Parathyroid adenoma (tissue), 2 donors: ENCODE data around the gene VEPH1.

Source experiments
- H2AFZ ChIP-seq: fragments of 300-600 bp; sonication (generic); one replicate; pipeline ENCODE4 v1.7.0; 2017; ENCODE audit warnings: antibody characterized with exemption, mild to moderate bottlenecking
- H3K27ac ChIP-seq: fragments of 300-600 bp; sonication (generic); one replicate; pipeline ENCODE4 v1.7.0; 2017
- H3K27me3 ChIP-seq: fragments of 300-600 bp; sonication (generic); one replicate; pipeline ENCODE4 v1.7.0; 2017; ENCODE audit warnings: low read length; ENCODE audit not compliant: control insufficient read depth, insufficient read depth
- H3K36me3 ChIP-seq: fragments of 300-600 bp; sonication (generic); one replicate; pipeline ENCODE4 v1.7.0; 2017; ENCODE audit warnings: low read length; ENCODE audit not compliant: control insufficient read depth, insufficient read depth
- H3K4me1 ChIP-seq: fragments of 300-600 bp; sonication (generic); one replicate; pipeline ENCODE4 v1.7.0; 2017; ENCODE audit warnings: control low read depth
- H3K4me2 ChIP-seq: fragments of 300-600 bp; sonication (generic); one replicate; pipeline ENCODE4 v1.7.0; 2017; ENCODE audit warnings: low read length
- H3K4me3 ChIP-seq: fragments of 300-600 bp; sonication (generic); one replicate; pipeline ENCODE4 v1.7.0; 2017; ENCODE audit warnings: low read depth, low read length
- H3K79me2 ChIP-seq: fragments of 300-600 bp; sonication (generic); one replicate; pipeline ENCODE4 v1.7.0; 2017; ENCODE audit warnings: control low read depth
- H3K9ac ChIP-seq: fragments of 300-600 bp; sonication (generic); one replicate; pipeline ENCODE4 v1.7.0; 2017; ENCODE audit warnings: mild to moderate bottlenecking
- H3K9me3 ChIP-seq: fragments of 300-600 bp; sonication (generic); one replicate; pipeline ENCODE4 v1.7.0; 2017; ENCODE audit warnings: low read length; ENCODE audit not compliant: control insufficient read depth
- TF ChIP-seq, protein P1 (sequence below): fragments of 300-600 bp; sonication (generic); IDR thresholded peaks from one replicate; pipeline ENCODE4 v1.7.0; 2017; ENCODE audit warnings: antibody characterized with exemption, mild to moderate bottlenecking
- donor health status: primary hyperparathyroidism.

The VEPH1 gene

DNA sequence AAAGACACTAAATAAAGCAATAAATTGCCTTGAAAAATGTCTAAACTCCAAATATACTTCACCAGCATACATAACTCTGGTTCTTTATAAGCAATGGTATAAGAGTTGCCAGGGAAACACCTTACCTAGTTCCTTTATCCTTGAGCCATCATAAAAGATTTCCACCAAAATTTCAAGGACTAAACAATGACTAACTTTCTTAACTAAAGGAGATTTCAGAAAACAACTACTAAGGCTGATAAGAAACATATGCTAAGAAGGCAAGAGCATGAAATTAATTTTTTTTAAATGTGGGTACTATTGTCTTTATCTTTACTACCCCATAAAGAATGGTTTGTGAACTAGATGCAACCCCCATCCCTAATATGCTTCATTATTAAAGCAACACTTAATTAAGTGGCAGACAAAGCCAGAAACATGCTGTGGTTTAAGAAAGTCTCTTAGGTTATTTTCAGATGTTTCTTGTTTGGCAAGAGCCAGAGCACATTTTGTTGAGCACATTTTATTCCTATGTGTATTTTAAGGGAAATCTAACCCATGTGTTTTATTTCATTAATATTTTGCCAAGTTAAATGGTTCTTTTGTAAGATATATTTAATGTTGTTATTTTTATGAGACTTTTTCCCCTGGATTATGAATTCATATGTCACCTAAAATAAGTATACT is 17.4 kb upstream of the VEPH1 start:
- Histone ChIP-seq H3K9ac (no peak overlapping the region), H3K36me3 (no peaks in the 10 kb centered on the region), H3K4me2 (no peak overlapping the region), H3K27me3 (no peaks in the 10 kb centered on the region), H3K9me3 (no peaks in the 10 kb centered on the region), H3K79me2 (no peaks in the 10 kb centered on the region), H3K4me1 (no peaks in the 10 kb centered on the region), H3K4me3 (no peak overlapping the region), H2AFZ (no peak overlapping the region), H3K27ac (no peak overlapping the region)
- TF ChIP-seq, protein P1, sequence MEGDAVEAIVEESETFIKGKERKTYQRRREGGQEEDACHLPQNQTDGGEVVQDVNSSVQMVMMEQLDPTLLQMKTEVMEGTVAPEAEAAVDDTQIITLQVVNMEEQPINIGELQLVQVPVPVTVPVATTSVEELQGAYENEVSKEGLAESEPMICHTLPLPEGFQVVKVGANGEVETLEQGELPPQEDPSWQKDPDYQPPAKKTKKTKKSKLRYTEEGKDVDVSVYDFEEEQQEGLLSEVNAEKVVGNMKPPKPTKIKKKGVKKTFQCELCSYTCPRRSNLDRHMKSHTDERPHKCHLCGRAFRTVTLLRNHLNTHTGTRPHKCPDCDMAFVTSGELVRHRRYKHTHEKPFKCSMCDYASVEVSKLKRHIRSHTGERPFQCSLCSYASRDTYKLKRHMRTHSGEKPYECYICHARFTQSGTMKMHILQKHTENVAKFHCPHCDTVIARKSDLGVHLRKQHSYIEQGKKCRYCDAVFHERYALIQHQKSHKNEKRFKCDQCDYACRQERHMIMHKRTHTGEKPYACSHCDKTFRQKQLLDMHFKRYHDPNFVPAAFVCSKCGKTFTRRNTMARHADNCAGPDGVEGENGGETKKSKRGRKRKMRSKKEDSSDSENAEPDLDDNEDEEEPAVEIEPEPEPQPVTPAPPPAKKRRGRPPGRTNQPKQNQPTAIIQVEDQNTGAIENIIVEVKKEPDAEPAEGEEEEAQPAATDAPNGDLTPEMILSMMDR, result no peak

DNA sequence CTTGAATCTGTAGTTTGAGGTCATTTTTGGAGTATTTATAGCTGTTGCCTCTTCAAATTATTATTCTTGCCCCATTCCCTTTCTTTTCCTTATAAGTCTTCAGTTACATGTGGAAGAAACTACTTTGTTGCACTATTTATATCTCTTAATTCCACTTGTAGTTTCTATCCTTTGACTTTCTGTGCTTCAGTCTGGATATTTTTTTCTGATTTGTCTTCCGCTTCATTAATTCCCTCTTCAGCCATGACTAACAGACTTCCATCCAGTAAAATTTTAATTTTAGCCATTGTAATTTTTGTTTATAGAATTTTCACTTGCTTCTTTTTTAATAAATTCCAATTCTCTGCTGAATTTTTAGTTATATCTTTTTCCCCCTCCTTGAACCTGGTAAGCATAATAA is 15.7 kb upstream of the VEPH1 start:
- H3K4me2 ChIP-seq, result no peak overlapping the region
- H3K27me3 ChIP-seq, result no peaks in the 10 kb centered on the region
- no peaks in the 10 kb centered on the region for H3K36me3 ChIP-seq
- no peaks in the 10 kb centered on the region for H3K4me1 ChIP-seq
- no peak overlapping the region for H3K27ac ChIP-seq
- no peak overlapping the region for H3K4me3 ChIP-seq
- H3K9me3 ChIP-seq, result no peaks in the 10 kb centered on the region
- no peak overlapping the region for H2AFZ ChIP-seq
- no peaks in the 10 kb centered on the region for H3K79me2 ChIP-seq
- TF ChIP-seq, protein P1, result no peak
- H3K9ac ChIP-seq, result no peak overlapping the region

DNA sequence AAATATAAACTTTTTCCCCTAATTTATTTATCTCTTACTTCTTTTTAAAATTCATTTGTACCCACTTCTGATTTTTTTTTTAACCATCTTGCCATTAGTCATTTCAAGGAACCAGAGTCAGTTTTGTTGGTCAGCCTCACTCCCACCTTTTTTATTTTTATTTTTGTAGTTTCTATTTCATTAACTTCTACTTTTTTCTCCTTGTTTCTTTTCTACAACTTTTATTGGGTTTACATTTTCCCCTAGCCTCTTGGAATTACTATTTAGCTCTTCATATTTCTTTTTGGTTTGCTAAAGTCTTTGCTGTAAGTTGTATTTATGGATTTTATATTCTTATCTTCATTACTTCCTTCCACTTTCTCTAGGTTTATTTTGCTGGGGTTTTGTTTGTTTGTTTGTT is 13.7 kb upstream of the VEPH1 start:
- Histone ChIP-seq H3K4me3 (no peak overlapping the region), H3K27me3 (no peaks in the 10 kb centered on the region), H3K36me3 (no peaks in the 10 kb centered on the region), H3K4me1 (no peaks in the 10 kb centered on the region), H3K27ac (no peak overlapping the region), H2AFZ (no peak overlapping the region), H3K9ac (no peak overlapping the region), H3K79me2 (no peaks in the 10 kb centered on the region), H3K9me3 (no peaks in the 10 kb centered on the region), H3K4me2 (no peak overlapping the region)
- TF ChIP-seq, protein P1, result no peak

DNA sequence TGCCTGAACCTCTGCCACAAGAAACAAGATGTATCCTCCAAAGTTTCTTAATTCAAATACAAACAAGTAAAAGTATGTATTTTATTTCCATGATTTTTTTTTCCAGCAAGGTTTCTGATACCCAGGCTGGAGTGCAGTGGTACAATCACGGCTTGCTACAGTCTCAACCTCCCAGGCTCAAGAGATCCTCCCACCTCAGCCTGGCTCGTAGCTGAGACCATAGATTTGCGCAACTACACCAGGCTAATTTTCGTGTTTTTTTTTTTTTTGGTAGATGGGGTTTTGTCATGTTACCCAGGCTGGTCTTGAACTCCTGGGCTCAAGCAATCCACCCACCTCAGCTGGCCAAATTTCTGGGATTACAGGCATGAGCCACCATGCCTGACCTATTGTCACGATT is 12.2 kb upstream of the VEPH1 start:
- H3K27ac ChIP-seq, result no peak overlapping the region
- H3K4me3 ChIP-seq, result no peak overlapping the region
- no peaks in the 10 kb centered on the region for H3K79me2 ChIP-seq
- no peaks in the 10 kb centered on the region for H3K4me1 ChIP-seq
- H3K9me3 ChIP-seq, result no peaks in the 10 kb centered on the region
- H3K27me3 ChIP-seq, result no peaks in the 10 kb centered on the region
- no peak overlapping the region for H3K4me2 ChIP-seq
- TF ChIP-seq, protein P1, result no peak
- H3K9ac ChIP-seq, result no peak overlapping the region
- no peaks in the 10 kb centered on the region for H3K36me3 ChIP-seq
- no peak overlapping the region for H2AFZ ChIP-seq

DNA sequence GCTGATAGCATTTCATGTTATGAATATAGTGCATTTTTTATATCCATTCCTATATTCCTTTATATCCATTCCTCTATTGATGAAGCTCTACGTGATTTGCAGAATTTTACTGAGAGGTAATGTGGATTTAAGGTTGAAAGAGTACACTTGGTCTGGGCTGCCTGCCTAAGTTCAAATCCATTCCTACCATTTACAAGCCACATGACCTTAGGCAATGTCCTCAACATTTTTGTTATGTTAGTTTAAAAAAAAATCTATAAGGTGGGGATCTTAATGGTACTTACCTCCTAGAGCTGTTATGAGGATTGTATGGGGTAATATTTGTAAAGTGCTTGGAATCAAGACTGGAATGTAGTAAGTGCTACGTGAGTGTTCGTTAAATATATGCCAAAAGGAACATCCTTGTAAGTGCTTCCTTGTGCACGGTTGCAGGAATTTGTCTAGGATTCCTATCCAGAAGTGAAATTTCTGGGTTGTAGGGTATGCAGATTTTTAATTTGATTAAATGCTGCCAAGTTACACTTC is 11.2 kb upstream of the VEPH1 start:
- H3K4me1 ChIP-seq, result no peaks in the 10 kb centered on the region
- no peaks in the 10 kb centered on the region for H3K9me3 ChIP-seq
- TF ChIP-seq, protein P1, result no peak
- no peak overlapping the region for H3K4me3 ChIP-seq
- H2AFZ ChIP-seq, result no peak overlapping the region
- H3K4me2 ChIP-seq, result no peak overlapping the region
- no peaks in the 10 kb centered on the region for H3K27me3 ChIP-seq
- no peaks in the 10 kb centered on the region for H3K36me3 ChIP-seq
- no peak overlapping the region for H3K27ac ChIP-seq
- H3K79me2 ChIP-seq, result no peaks in the 10 kb centered on the region
- H3K9ac ChIP-seq, result no peak overlapping the region
